GM12801 (cell line): ENCODE data around the gene SHISAL1.

Experiments
- CTCF ChIP-seq: IDR thresholded peaks from one replicate; pipeline ENCODE4 v1.5.1; 2011; ENCODE audit warnings: control low read depth; ENCODE audit not compliant: insufficient read length; ENCODE audit errors: extremely low read depth

Gene SHISAL1

GRCh38 chr22:44276706-44277356 lies 35.9 kb downstream of the SHISAL1 start:
- TF ChIP-seq CTCF: no peak

- no peak for TF ChIP-seq CTCF
Measured at GRCh38 chr22:44276041-44276440, 36.7 kb downstream of the SHISAL1 start.

- TF ChIP-seq CTCF: no peak
Measured at GRCh38 chr22:44275631-44275995, 37.1 kb downstream of the SHISAL1 start.

DNA sequence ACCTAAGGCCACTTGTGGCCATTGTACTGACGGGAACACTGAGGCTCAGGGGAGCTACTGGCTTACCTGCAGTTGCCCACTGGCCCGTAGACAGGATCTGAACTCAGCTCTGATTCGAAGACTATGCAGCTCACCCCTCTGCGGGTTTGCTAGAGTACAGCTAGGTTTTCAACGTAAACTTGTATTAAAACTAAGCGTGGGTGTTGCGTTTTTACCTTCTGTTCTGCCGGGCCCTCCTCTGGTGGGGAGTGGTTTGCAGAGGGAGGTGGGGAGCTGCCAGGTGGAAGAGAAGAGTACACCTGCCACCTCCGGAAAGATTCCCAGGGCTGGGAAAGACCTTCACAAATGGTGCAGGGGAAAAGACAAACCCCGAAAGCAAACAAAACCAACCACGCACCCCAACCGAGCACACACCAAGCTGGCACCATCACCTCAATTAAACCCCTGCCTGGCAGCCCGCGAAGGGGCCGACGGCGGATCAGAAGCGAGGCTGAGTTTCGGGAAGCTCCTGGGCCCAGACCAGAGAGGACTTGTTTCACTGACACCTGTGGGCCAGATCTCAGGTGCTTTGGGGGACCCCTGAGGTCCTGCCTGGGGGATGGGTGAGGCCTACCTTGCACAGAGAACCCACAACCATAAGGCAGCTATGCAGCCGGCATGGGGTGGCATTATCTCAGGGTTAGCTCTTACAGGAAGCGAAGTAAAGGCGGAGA lies 37.7 kb downstream of the SHISAL1 start:
- TF ChIP-seq CTCF: no peak

GRCh38 chr22:44273175-44273574 lies 39.6 kb downstream of the SHISAL1 start:
- TF ChIP-seq CTCF: no peak

DNA sequence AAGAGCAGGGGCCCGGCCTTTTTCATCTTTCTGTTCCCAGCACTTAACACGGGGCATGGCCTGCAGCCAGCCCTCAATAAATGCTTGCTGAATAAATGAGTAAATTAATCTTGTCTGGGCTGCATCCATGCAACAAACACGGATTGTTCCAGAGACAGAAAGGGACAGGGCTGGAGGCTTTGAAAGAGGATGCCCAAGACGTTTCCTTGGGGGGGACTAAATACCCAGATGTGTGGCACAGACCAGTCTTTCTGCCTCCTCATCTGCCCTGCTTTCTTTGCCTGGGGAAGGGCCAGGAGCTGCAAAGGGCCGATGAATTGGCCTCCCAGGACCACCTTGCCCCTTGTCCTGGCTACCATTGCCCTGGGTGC lies 40.4 kb downstream of the SHISAL1 start:
- no peak for TF ChIP-seq CTCF

DNA sequence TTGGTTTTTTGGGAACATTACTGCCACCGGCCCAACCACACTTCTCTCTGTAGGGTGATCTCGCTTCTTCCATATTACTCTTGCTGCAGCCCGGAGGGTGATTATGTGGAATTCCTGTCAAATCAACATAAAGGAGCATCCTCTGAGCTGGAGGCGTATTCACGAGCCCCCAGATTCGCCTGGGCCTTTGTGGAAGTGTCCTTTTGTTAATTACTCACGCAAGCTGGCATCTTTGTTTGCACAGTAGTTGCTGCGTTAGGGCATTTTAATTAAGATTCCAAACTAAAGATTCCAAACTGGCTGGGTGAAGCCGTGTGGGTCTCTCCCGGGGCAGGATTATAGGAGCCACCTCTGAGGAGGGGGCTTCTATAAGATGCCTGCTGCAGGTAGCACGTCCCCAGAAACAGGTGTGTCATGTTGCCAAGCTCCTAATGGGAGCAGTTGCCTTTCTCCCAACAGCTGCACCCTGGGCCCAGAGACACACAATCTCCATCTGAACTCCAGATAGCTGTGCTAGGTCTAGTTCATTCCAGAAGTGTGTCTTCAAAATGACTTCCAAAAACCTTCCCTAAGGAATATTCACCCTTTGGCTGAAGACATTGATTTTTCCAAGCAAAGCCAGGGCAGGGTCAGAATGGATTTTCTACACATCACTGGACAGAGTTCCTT lies 40.9 kb downstream of the SHISAL1 start:
- no peak for TF ChIP-seq CTCF
